HG02610 (cell line): ENCODE measurements around the gene SLC1A2.

Source experiments
- ATAC-seq: cut with Tn5 transposase; IDR thresholded peaks from one replicate; pipeline ENCODE4 v1.9.1; 2021; ENCODE audit warnings: mild to moderate bottlenecking, moderate library complexity; ENCODE audit not compliant: unreplicated experiment

SLC1A2 gene

DNA sequence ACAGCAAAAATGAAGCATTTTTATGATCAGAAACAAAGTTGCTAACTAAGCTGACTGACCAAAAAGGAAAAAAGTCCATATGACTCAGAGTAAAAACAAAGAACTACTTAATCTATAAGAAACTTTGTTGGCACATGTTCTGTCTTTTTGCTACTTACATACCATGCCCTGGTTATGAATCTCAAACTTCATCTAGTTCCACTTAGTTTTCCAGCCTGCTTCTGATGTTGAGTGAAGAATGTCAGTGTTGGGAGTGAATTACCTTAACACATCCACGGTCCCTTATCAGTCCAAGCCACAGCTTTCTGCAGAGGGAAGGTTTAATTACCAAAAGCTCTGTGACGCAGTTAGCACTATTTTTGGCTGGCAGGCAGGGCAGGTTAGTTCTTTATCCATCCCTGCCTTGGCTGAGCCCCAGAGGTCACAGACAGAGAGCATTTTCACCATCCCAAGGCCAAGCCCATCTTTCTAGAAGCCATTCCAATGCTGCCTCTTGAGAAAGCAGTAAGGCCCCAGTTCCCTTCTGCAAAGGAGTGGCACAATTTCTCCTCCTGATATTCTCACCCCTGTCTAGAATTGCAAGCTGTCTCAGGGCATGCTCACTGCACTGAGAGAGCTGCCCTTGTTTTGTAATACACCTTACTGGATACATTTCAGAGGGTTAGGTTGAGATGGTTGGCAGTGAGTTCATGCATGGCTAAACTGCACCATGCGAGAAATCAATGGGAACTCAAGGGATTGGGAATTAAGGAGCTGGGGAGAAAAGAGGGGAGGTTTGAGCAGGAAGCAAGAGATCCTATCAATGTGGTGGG, 67.1 kb downstream of the SLC1A2 start:
- no peak for ATAC-seq

DNA sequence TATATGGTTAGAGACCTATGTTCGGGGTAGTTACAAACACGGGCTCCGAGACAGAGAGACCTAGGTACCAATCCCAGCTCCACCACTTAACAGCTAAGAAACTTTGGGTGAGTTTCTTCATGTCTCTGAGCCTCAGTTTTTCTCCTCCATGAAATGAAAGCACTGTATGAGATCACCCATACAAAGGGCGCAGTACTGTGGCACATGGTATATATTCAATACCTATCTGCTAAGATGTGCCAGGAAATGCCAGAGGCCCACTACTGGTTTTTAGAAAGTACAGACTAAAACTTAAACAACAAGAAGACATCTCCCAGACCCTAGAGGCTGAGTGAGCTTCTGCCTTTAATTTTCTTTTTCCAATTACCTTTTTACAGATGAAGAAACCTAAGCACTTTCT, 69.5 kb downstream of the SLC1A2 start:
- ATAC-seq, result no peak

DNA sequence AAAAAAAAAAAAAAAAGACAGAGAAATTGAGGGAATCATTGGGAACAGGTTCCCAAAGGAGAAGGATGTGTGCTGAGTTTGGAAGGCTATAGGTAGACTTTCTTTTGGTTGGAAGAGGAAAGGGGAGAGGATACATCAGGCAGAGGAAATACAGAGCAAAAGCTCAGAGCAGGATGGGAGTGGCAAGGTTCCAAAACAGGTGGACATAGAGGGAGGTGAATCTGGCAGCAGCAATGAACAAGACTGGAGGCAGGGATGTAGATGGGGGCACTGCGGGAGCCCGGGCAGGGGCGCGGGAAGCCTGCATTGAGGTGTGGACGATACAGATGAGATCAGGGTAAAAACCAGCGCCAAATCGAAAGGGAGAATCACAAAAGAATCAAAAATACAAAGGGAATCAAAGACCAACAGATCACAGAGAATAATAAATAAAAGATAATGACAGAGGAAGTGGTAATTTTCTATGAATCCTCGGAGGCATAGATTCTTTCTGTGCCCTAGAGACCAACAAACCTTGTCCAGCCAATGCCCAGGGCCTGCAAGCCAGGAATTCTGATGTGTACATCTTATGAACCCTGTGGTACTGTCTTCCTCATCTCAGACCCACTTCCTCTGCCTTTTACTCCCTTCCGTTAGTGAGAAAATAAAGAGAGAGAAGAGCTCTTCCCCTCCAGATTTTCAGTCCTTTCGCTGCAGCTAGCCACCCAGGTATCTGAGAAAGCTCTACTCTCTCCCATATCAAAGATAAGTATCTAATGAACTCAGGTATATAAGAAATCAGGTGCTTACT, 70.3 kb downstream of the SLC1A2 start:
- ATAC-seq, result no peak

DNA sequence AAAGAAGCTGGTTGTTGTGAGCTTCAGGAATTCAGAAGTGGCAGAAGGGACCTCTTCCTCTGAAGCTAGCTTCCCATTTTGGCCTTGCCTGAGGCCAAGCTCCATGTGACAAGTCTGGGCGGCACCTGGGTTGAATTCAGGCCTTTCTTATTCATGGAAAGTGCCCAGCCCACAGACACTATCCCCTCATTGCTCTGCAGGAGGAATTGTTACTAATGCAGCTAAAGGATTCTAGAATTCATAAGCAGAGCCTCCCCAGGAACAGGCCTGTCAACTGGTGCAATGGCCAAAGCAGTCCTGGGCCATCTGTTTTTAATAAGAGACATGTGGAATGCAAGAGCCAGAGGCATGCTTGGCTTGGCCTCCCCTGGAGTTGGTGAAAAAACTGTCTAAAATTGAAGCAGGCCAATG, 71.4 kb downstream of the SLC1A2 start:
- no peak for ATAC-seq

DNA sequence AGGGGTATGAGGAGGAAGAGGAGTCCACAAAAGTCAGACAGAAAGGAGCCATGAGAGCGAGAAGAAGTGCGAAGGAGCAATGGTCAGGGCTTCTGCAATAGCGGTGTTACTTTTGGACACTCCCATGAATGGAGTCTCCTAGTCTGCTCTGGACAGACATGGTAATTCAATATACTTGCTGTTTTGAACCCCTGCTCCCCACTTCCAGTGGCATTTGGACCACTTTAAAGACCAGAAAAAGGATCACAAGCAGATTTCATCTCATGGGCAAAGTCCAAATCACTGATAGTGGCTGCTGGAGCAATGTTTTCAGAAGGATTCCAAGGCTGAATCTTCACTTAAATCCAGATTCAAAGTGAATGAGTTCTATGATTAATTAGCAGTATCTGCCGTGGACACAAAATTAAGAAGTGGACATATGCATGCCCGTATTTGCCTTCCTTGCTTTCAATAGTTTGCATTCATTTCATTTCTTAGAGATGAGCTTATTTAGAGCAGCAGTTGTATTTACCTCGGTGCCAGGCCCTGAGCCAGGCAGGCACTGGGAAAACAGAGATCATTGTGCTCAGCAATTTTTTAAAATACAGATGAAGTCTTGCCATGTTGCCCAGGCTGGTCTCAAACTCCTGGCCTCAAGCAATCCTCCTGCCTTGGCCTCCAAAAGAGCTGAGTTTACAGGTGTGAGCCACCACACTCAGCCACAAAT, 72.0 kb downstream of the SLC1A2 start:
- no peak for ATAC-seq

DNA sequence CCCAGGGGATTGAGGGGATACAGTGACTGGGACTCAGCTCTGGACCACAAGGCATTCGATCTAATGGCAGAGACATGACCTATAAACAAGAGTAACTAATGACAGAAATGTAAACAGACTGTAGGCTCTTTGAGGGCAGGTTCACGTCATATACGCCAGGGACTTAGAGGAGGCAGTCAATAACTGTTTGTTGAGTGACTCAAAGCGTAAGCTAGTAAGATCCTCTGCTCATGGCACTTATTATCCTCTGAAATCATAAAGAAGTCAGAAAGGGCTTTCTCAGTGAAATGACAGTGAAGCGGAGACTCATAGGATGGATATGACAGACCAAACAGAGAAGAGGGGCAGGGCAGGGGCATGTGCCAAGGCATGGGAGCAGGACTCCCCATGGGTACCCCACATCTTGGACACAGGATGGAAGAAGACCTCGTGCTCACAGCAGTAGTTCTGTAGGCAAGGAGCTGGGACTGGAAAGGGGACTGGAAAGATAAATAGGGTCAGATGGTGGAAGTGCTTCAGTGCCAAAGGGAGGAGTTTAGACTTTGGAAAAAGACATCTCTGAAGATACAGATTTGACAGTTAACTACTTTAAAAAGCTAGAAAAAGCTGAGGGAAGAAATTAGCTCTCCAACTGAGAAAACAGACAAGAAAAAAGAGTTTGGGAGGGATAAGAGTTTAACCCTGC, 72.7 kb downstream of the SLC1A2 start:
- ATAC-seq, result no peak

DNA sequence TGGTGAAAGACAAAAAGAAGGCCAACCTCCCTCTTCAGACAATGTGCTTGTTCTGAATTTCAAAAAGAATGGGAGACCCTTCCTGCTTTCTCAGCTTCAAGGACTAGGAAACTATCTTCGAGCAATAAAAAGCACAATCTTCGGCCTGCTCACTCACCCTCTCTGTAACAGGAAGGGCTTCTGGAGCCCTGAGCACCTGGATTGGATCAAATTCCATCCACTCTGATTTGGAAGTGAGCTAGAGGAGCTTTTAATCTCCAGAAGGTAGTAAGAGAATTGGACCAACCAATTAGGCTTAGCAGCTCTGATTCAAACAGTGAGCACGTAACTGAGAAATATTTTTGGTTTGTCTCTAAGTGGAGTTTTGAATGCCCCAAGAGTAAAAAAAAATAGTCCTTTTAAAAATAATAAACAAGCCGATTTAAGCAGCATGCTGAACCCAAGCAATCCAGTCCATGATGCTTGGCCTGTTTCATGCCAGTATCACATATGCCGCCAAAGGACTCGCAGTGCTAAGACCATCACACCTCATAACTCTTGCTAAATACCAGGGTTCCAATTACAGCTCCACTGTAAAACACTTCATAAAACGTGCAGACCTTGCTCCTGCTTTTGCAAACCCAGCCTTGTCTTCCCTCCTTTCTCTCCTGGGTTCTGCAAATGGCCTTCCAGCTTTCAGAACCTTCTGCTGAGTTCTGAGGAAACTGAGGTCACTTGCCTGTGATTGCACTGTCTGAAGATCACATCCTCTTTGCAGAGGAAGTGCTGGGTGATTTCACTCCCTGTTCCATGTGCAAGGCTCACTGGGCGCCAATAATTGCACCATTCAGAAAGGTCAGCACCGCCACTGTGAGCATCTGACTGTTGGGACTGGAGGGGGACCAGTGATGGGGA, 74.4 kb downstream of the SLC1A2 start:
- no peak for ATAC-seq

DNA sequence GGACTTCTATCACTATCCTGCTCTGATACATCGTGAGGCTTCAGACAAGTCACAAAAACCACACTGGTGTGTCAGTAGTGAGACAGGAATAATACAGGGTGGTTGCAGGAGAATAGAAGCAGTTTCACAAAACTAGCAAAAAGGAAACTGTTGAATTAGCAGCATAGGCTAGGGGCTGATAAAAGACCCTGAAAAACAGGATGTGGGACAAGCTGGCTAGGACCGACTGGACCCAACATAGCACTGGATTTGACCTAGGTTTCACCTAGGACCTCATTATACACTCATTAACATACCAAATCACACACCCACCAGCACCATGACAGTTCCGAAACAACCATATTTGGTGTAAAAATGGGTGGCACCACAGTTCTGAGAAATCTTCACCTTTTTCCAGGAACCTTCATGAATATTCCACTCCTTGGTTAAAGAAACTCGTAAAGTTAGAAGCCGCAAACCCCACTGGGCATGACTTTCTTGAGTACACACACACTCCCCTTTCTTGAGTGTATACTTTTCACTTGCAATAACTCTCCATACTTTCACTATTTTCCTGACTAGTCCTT, 76.2 kb downstream of the SLC1A2 start:
- peak; percentile 40 for ATAC-seq

DNA sequence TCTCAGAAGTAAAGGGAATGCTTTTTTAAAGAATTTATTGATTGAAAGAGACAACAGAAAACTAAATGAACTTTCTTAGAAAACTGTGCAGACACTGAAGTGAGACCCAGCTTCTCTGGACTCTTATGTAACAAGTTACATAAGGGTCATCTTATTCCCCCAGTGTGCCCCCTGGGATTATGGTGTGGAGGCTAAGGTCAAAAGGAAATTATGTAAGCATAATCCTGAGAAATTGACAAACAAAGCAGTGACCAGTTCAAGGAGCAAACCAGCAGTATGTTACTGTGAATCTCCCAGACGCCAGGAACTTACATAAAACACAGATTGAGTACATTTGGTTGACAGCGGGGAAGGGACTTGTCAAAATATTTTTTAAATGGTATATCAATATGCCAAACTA, 78.6 kb downstream of the SLC1A2 start:
- ATAC-seq, result no peak

DNA sequence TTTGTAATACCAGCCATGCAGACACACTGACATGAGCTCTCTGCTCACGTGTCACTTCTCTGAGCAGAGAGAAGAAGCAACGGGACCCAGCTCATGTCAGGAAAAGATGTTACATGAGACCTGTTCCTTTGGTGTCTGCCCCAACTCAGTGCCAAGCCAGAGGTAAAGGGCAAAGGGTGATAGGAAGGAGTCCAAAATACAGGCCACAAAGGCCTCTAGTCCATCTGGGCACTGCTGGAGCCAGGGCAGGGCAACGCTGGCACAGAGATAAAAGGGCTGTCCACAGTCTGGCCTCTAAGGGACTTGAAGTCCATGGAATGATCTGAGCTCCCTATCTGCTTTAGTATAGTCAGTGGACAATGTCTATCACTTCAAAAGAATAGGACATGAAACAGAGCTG, 79.3 kb downstream of the SLC1A2 start:
- ATAC-seq, result no peak

DNA sequence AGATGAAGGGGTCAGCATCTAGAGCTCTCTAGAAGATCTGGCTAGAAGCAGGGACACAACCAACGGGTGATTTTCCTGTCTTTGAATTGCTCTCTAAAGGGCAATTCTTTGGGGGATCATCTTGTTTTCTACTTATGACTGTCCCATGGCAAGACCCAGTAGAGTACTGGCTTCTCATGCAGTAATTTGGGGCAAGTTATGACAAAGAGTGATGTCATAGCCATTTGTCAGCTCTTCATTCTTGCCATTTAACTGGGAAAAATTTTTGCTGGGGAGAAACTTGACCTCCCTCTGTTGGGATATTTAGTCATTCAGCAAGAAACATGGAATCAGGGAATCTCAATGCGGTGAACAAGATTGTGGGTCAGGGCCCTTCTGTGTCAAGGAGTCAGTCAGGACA, 80.4 kb downstream of the SLC1A2 start:
- ATAC-seq, result no peak

DNA sequence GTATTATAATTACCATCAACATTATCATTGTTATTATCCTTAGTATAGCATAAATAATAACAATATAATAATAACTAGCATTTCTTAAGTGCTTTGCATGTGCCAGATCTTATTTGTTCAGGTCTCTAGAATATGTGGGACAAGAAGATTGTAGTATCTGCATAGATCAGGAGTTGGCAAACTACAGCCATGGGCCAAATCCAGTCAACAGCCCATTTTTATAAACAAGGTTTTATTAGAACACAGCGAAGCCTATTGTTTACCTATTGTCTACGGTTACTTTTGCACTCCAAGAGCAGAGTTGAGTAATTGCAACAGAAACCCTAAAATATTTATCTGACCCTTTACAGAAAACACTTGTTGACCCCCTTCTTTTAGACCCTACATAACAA, 81.4 kb downstream of the SLC1A2 start:
- ATAC-seq, result no peak

DNA sequence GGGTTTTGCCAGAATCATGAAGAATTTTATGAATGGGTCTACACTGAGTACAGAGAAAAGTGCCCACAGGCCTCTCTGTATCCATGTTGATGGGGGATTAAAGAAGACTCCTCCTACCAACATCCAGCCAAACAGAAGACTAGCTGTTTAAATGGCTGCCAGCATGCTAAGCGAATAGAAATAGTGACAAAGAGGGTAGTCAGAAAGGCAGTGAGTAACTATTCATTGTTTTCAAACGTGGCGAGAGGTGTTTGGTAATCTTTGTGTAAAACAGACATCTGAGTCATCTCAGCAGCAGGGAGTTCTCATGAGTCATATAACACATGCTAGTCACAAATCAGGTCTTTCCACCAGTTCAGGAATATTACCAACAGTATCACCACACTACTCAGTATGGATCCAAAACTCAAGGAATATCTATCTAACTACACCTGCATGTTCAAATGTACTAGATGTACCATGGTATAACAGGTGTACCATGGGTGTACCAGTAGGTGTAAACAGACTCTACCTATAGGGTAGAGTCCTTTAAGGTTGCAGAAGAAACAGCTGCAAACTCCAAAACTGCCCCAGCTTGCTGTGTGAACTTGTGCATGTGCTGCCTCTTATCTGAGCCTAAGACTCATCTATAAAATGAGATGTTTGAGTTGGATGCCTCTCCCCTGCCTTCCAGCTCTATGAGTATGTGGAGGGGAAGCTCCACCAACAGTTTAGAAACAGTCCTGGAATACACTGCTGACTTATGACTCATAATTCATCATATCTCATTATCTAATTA, 82.0 kb downstream of the SLC1A2 start:
- ATAC-seq, result peak; percentile 53

DNA sequence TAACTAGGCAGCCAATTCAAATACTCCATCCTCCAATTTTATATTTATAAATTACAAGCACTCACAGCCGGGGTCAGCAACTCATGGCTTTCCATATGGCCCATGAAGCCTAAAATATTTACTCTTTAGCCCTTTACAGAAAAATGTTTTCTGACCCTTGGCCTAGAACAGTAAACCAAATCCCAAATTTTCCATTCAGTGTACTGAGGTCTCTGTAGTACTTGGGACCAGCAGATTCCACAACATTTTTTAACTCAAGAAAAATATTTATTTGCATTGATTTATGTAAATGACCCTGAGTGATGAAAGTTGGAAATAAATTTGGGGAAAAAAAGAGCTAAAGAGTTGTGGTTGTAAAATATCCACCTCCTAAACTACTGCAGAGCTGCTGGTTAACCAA, 82.6 kb downstream of the SLC1A2 start:
- ATAC-seq, result no peak

DNA sequence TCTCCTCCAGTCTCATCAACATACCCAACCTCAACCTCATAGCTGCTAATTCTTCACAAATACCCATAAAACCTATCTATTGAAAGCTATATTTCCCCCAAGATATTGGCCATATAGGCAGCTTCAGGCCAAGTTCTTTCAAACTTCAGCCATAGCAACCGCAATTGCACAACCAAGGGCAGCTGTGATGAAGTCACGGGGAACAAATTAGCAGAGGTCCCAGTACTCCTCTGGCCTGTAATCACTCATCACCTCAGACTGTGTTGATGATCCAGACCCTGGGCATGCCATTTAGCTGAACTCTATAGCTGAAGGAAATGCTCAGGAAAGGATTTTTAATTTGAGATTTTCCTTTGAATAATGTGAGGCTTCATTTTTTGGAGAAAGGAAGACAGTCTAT, 84.1 kb downstream of the SLC1A2 start:
- ATAC-seq, result no peak

DNA sequence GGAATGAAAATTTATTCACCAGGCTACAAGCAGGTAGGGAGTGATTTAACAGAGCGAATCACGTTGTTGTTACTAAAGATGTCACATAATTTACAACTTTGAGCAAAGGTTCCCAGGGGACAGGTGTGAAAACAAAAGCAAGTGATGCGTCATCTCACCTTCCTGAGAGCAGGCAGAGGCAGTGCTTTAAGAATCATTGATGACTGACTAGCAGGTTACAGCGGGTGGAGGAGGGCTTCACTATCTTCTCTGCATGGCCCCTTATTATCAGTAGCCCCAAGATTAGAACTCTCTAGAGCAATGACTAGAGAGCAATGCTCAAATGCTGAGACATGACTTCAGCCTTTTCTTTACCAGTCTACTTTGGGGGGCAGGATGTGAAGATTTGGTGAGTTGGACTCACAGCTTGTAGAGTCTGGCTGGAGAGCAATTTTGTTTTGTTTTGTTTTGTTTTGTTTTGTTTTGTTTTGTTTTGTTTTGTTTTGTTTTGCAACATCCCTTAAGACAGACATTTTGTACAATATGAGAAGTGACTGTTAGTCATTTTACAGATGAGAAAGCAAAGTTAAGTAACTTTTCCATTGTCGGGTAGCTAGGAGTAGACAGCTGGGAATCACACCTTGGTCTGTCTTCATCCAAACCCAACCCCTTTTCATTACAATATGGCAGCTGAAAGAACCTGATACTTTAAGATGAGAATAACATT, 84.8 kb downstream of the SLC1A2 start:
- peak; percentile 74 for ATAC-seq

DNA sequence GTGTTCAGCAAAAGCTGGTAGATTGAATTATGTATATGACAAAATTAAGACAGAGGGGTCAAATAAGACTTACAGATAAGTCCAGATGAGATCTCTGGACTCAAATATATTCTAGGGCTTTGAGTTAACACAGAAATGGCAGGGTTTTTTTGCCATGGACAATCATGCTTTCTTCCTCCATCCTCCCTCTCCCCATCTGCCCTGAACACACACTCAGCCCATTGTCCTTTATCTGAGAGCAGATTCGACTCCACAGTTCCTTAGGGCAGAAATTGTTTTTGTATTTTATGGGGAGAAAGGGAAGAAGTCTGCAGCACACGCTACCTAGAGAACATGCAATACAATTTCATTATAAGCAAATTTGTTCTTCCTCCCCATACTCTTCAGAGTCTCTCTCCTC, 86.8 kb downstream of the SLC1A2 start:
- no peak for ATAC-seq

DNA sequence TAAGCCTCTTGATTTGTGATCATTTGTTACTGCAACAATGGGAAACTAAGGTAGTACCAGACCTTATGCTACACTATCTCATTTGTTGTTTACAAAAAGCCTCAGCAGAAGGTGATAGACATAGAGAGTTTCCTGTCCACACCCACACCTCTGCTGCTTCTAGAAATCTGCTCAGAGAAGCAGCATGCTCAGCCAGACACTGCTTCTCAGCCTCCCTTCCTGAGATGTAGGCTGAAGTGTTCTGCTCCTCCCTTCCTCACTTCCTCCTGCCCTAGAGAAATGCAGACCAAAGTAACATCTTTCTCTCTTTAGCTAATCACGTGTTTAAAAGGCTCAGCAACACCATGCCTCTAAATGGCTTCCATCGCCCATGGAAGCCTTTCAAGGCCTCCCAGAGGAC, 88.4 kb downstream of the SLC1A2 start:
- ATAC-seq, result no peak
